Measurements from ENCODE around the gene PRLH. TPM values are rescaled to one million over a fixed set of nuclear protein-coding genes. Genes with fewer than 3 reads are reported as not detected.

Gene PRLH
- total RNA-seq, 1 donor: not detected

Small RNAs within 50 kb of the gene (small RNA-seq; reads per million reads assigned to genes)
- gene RNU6-1140P: 1.1 reads per million, percentile 19 among the genes with 10 or more reads in this experiment

Other genes starting within 250 kb of the PRLH start
- 1,329 and 1,968 TPM in 2 replicates for gene COL6A3, start 152.4 kb upstream of the PRLH start, total RNA-seq
- gene MLPH, start 79.3 kb upstream of the PRLH start, total RNA-seq: 29.3 and 40.6 TPM in 2 replicates
- 0.43 and 0.64 TPM in 2 replicates for gene RAB17, start 24.2 kb downstream of the PRLH start, total RNA-seq
- gene LRRFIP1, start 61.0 kb downstream of the PRLH start, total RNA-seq: 63.5 and 64.3 TPM in 2 replicates
- gene RBM44, start 232.2 kb downstream of the PRLH start, total RNA-seq: 0.43 and 0.97 TPM in 2 replicates